SW480 (cell line): ENCODE measurements around the gene POM121.
"Not testable (repeated sequence)": the region's sequence is repeated elsewhere in the genome, so short reads cannot be mapped to it uniquely, and the experiment has no call there.

Experiments
- DNase-seq: peaks from one replicate; pipeline ENCODE4 v3.0.0-alpha.2; 2016; ENCODE audit warnings: low spot score

The POM121 gene

DNA sequence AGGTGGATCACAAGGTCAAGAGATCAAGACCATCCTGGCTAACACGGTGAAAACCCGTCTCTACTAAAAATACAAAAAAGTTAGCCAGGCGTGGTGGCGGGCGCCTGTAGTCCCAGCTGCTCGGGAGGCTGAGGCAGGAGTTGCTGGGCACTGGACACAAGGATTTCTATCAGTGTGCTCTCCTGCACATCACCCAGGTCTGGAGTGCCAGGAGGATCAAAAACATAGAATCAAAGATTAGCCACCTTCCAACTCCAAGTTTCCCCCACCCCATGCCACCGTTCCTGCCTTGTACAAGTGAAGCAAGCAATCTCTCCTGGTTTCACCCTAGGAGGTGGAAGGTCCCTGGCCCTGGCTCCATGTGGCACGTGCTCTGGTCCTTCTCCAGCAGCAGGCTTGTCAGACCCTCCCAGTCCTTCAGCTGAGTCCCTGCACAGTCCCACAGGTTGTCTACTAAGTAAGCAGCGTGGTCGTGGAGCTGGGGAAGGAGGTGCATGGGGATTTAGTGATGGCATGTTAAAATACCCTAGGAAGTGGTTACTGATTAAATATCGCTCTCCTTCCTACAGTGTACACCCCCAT is 73.1 kb downstream of the POM121 start:
- not testable (repeated sequence) for DNase-seq
